NCI-H146 treated with DMSO at 0.1 percent for 48 hours (cell line): Measurements from ENCODE around the gene MALRD1.

ENCODE experiments used
- DNase-seq: peaks from one replicate; lab custom pipeline; 2025; ENCODE audit not compliant: unreplicated experiment; lab: John Stamatoyannopoulos, UW

MALRD1 gene

GRCh38 chr10:19107406-19107805 lies 58.8 kb downstream of the MALRD1 start:
- DNase-seq, result no peak

- DNase-seq, result no peak
Measured at GRCh38 chr10:19111501-19112267, 63.1 kb downstream of the MALRD1 start.

GRCh38 chr10:19117438-19117837 lies 68.8 kb downstream of the MALRD1 start:
- no peak for DNase-seq

- DNase-seq, result no peak
Measured at GRCh38 chr10:19119191-19119590, 70.6 kb downstream of the MALRD1 start.

- no peak for DNase-seq
Measured at GRCh38 chr10:19120381-19120908, 71.8 kb downstream of the MALRD1 start.

- DNase-seq, result no peak
Measured at GRCh38 chr10:19133992-19134391, 85.4 kb downstream of the MALRD1 start.

GRCh38 chr10:19142967-19143366 lies 94.4 kb downstream of the MALRD1 start:
- DNase-seq, result no peak

- DNase-seq, result no peak
Measured at GRCh38 chr10:19144206-19144605, 95.6 kb downstream of the MALRD1 start.

GRCh38 chr10:19154375-19154774 lies 105.8 kb downstream of the MALRD1 start:
- DNase-seq, result no peak

GRCh38 chr10:19158358-19158757 lies 109.8 kb downstream of the MALRD1 start:
- no peak for DNase-seq

- no peak for DNase-seq
Measured at GRCh38 chr10:19158870-19159269, 110.3 kb downstream of the MALRD1 start.

- no peak for DNase-seq
Measured at GRCh38 chr10:19164461-19164860, 115.9 kb downstream of the MALRD1 start.

GRCh38 chr10:19168584-19168983 lies 120.0 kb downstream of the MALRD1 start:
- no peak for DNase-seq

GRCh38 chr10:19169041-19169440 lies 120.4 kb downstream of the MALRD1 start:
- DNase-seq, result no peak

- no peak for DNase-seq
Measured at GRCh38 chr10:19169684-19170083, 121.1 kb downstream of the MALRD1 start.

- no peak for DNase-seq
Measured at GRCh38 chr10:19178675-19179074, 130.1 kb downstream of the MALRD1 start.

GRCh38 chr10:19184891-19185290 lies 136.3 kb downstream of the MALRD1 start:
- DNase-seq, result no peak

GRCh38 chr10:19194866-19195265 lies 146.3 kb downstream of the MALRD1 start:
- no peak for DNase-seq

- no peak for DNase-seq
Measured at GRCh38 chr10:19195698-19196097, 147.1 kb downstream of the MALRD1 start.

GRCh38 chr10:19200211-19200610 lies 151.6 kb downstream of the MALRD1 start:
- DNase-seq, result no peak

GRCh38 chr10:19204246-19204917 lies 155.8 kb downstream of the MALRD1 start:
- DNase-seq, result no peak

- no peak for DNase-seq
Measured at GRCh38 chr10:19209319-19209718, 160.7 kb downstream of the MALRD1 start.
